ENCODE data around the gene MDM2.
"Not testable (repeated sequence)": the region's sequence is repeated elsewhere in the genome, so short reads cannot be mapped to it uniquely, and the experiment has no call there.

Gene MDM2

DNA sequence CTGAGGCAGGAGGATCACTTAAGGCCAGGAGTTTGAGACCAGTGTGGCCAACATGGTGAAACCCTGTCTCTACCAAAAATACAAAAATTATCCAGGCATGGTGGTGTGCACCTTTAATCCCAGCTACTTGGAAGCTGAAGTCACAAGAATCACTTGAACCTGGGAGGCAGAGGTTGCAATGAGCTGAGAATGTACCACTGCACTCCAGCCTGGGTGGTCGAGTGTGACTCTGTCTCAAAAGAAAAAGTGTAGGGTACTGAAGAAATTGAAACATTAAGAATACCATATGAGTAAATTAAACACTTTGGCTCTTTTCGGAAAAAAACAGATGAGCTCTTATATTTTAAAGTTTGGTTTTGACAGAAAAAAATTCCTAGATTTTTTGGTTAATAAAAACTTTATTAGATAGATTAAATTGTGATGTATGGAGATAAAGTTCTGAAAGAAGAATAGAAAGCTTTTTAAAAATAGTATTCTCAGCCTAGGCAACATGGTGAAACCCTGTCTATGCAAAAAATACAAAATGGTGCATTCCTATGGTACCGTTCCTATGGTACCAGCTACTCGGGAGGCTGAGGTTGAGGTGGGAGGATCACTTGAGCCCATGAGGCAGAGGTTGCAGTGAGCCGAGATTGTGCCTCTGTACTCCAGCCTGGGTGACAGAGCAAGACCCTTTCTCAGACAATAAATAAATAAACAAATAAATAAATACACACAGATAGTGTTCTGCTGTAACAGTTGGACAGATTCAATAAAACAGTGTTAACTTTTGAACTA lies 20.1 kb downstream of the MDM2 start:
- DNase-seq (ENCODE audit: low spot score) = no peak

DNA sequence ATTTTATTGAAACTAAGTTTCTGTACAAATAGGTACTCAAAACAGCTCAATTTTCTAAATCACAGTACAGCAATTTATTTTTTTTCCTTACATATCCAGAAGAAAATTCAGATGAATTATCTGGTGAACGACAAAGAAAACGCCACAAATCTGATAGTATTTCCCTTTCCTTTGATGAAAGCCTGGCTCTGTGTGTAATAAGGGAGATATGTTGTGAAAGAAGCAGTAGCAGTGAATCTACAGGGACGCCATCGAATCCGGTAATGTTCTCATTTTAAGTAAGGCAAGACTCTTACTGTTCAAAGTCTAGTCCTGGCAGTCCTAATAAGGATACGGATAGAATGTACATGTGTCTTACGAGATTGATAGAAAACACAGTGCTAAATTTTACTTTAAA lies 20.7 kb downstream of the MDM2 start:
- DNase-seq (ENCODE audit: low spot score) = no peak

DNA sequence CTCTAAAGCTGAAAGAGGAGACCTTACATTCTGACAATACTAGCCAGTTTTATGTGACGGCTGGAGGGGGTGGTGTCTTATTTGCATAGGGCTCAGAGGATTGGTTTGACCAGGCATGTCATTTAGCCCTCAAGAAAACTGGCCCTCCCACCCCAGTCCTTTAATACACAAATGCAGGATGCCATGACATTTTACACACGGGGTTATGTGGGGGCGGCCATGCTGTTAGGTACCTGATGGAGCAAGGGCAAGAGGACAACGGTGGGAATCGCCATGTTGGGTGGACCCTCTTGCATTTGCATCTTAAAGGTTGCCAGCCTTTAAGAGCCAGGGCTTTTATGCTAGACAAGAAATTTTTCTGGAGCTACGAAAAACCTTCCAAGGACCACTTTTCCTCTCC lies 23.3 kb downstream of the MDM2 start:
- DNase-seq (ENCODE audit: low spot score) = no peak

DNA sequence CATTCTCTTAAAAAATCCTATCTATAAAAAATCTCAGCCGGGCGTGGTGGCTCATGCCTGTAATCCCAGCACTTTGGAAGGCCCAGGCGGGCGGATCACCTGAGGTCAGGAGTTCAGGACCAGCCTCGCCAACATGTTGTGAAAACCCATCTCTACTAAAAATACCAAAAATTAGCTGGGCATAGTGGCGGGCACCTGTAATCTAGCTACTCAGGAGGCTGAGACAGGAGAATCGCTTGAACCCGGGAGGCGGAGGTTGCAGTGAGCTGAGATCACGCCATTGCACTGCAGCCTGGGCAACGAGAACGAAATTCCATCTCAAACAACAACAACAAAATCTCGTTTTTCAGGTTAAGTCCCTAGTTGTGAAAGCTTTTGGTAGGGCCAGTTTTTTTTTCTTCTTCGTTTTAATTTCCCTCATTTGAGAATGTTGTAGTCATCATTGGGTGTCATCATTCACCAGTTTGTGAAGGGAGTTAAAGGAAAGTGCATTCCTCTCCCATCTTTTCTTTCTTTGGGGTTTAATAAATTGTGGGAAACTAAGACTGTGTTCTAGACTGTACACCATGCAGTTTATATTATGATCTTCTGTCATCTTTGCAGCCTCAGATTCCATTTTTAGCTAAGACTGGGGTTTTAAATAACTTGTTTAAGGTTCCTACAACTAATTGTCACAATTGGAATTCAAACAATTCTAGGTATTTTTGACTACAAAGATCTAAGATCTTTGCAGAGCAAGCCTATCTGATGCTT lies 23.9 kb downstream of the MDM2 start:
- no peak for DNase-seq (ENCODE audit: low spot score)

DNA sequence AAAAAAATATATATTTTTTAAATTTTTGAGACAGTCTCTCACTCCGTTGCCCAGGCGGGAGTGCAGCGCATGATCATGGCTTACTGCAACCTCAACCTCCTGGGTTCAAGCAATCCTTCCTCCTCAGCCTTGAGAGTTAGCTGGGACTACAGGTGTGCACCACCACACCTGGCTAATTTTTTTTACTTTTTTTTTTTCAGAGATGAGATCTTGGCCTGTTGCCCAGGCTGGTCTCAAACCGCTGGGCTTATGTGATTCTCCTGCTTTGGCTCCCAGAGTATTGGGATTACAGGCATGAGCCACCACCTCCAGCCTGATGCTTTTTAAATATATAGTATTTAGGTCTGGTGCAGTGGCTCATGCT lies 24.5 kb downstream of the MDM2 start:
- DNase-seq (ENCODE audit: low spot score) = no peak

DNA sequence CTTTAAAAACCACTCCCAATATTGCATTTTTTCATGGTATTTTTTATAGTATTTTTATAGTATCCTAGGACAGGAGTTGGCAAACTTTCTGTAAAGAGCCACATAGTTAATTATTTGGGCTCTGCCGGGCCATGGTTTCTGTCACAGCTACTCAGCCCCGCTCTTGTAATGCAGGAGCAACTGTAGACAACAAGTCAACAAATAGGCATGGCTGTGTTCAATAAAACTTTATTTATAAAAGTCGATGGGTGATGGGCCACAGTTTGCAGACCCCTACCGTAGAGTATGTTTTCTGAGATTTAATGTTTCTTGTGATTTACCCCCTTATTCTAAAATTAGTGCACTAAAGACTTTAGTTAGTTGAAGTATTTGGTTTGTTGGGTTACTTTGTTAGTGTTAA lies 25.5 kb downstream of the MDM2 start:
- DNase-seq (ENCODE audit: low spot score) = no peak

DNA sequence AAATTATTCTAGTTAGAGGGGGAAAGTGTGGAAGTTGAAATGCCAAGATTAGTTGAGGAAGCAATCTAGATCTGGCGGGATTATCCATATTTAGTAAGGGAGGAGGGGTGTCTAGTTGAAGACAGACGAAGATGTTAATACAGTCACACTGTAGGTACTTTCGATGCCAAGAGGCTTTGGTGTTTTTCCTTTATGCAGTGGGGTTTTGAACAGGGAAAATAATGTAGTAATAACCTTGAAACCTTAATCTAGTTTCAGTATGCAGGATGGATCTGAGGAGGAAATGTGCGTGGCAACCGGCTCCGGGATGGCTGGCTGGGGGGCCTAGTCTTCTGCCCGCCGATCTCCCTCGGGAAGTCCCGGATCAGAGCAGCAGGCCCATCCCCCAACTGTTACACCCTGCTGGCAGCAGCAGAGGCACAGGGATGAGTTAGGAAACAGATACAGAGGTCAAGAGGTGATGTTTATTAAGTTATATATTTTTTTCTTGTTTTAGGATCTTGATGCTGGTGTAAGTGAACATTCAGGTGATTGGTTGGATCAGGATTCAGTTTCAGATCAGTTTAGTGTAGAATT lies 27.4 kb downstream of the MDM2 start:
- no peak for DNase-seq (ENCODE audit: low spot score)

DNA sequence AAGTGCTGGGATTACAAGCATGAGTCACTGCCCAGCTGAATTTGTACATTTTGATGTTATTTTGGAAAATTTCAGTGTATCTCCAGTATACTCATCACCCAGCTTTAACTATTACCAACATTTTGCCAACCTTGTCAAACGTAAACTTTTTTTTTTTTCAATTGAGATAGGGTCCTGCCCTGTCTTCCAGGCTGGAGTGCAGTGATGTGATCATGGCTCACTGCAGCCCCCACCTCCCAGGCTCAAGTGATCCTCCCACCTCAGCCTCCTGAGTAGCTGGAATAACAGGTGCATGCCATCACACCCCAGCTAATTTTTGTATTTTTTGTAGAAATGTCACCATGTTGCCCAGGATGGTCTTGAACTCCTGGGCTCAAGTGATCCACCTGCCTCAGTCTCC lies 29.2 kb downstream of the MDM2 start:
- DNase-seq (ENCODE audit: low spot score) = no peak

DNA sequence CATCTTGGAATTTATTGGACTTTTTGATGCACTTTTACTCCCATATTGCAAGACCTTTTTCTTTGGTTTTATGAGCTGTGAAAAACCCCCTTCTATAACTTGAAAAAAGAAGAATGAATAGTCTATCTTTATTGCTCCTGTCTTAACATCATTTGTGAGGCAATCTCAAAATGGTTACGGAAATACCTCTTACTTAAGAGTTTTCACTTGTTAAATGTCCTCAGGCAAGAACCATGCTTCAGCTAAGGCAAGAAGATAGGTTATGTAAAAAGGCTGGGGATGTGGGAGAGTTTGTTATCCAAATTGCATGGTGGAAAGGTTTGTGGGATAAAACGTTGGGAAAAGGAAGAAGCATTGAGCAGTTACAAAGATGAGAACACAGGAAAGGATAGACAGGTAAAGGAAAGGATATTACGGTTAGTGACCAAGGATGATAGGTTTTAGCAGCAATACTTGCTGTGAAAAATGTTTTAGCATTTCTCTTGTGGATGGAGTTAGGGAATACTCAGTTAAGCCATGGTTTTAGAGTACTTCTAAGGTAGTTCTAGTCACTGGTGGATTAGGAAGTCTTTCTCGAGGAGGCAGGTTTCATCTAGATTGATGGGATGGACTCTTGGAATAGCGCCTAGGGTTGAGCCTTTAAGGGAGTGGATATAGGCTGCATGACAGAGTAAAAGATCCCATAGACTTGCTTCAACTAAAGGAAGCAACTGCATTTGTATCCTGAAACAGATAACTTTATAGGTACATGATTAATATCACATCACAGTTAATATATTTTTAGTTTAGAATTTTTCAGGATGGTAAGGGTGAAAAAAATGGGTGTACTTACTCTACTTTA lies 30.3 kb downstream of the MDM2 start:
- no peak for DNase-seq (ENCODE audit: low spot score)

DNA sequence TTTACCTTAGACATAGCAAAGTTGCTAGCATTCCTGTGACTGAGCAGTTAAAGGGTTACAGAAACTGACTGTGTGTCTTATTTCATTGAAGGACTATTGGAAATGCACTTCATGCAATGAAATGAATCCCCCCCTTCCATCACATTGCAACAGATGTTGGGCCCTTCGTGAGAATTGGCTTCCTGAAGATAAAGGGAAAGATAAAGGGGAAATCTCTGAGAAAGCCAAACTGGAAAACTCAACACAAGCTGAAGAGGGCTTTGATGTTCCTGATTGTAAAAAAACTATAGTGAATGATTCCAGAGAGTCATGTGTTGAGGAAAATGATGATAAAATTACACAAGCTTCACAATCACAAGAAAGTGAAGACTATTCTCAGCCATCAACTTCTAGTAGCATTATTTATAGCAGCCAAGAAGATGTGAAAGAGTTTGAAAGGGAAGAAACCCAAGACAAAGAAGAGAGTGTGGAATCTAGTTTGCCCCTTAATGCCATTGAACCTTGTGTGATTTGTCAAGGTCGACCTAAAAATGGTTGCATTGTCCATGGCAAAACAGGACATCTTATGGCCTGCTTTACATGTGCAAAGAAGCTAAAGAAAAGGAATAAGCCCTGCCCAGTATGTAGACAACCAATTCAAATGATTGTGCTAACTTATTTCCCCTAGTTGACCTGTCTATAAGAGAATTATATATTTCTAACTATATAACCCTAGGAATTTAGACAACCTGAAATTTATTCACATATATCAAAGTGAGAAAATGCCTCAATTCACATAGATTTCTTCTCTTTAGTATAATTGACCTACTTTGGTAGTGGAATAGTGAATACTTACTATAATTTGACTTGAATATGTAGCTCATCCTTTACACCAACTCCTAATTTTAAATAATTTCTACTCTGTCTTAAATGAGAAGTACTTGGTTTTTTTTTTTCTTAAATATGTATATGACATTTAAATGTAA lies 31.5 kb downstream of the MDM2 start:
- no peak for DNase-seq (ENCODE audit: low spot score)

DNA sequence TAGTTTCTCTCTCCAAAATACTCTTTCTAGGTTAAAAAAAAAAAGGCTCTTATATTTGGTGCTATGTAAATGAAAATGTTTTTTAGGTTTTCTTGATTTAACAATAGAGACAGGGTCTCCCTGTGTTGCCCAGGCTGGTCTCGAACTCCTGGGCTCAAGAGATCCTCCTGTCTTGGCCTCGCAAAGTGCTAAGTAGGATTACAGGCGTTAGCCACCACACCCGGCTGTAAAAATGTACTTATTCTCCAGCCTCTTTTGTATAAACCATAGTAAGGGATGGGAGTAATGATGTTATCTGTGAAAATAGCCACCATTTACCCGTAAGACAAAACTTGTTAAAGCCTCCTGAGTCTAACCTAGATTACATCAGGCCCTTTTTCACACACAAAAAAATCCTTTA lies 33.2 kb downstream of the MDM2 start:
- DNase-seq (ENCODE audit: low spot score) = not testable (repeated sequence)

DNA sequence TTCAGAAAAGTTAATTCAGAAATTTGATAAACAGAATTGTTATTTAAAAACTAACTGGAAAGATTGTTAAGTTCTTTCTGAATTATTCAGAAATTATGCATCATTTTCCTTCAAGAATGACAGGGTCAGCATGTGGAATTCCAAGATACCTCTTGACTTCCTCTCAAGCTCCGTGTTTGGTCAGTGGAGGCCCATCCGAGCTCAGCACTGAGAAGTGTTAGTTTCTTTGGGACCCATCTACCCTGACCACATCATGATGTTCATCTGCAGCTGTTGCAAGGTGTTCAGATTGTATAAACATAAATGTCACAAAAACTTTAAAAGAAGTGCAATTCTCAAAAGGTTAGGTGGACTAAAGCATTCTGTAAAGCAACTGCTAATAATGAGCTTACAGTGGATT lies 33.7 kb downstream of the MDM2 start:
- no peak for DNase-seq (ENCODE audit: low spot score)

DNA sequence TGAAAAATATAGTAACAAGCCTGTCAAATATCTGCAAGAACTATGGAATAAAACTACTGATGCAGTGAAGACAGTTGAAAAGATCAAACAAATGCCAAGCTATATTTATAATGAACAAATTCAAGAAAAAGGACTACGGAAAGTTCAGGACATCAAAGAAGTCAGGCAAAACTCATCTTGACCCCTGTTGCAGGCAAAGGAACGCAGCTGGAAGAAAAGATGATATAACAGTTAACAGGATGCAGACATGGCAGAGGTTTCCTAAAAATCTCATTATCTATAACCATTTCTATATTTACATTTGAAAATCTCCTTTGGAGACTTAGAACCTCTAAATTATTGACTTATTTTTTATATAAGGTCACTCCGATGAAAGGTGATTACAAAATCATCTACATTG lies 34.1 kb downstream of the MDM2 start:
- DNase-seq (ENCODE audit: low spot score) = no peak

DNA sequence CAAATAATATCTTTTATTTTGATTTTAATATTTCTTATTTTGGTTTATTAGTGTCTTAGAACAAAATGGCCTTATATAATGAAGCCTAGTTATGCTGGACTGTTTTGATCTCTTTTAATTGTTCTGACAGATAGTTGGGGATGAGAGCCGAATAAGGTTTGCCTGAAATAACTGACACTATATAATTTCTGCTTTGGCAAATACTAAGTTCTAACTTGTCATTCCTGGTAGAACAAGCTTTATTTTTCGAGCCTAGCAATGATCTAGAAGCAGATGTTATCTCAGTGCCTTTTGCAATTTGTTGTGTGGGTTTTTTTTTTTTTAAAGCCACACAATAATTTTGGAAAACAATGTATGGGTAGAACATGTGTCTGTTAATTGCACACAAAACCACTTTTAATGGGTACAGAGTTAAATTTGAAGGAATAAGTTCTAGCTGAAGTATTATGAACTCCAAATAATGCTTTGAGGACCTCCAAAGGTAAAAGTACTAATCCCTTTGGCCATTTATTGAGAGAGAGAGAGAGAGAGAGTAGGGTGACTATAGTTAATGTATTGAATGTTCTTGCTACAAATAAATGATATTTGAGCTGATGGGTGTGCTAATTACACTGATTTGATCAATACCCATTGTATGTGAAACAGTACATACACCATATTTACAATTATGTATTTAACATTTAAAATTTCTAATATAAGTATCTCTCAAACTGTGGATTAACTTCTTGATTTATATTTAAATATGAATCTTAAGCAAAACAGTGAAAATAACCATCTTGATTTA lies 35.0 kb downstream of the MDM2 start:
- no peak for DNase-seq (ENCODE audit: low spot score)

DNA sequence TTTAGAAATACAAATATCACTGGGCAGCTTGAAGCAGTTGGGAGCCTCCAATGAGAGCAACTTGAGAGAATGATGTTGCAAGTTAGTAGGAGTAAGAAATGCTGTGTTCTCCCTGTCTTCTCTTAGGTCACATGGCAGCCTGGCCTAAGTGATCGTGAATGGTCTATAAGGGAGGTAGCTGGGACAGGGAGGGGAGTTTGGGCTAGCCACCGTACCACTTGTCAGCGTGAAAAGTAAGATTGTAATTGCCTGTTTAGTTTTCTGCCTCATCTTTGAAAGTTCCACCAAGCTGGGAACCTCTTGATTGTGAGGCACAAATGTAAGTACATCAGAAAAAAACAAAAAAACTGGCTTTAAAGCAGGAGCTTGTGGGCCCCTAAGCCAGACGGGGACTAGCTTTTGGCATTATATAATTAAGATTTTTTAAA lies 36.4 kb downstream of the MDM2 start:
- DNase-seq (ENCODE audit: low spot score) = no peak

DNA sequence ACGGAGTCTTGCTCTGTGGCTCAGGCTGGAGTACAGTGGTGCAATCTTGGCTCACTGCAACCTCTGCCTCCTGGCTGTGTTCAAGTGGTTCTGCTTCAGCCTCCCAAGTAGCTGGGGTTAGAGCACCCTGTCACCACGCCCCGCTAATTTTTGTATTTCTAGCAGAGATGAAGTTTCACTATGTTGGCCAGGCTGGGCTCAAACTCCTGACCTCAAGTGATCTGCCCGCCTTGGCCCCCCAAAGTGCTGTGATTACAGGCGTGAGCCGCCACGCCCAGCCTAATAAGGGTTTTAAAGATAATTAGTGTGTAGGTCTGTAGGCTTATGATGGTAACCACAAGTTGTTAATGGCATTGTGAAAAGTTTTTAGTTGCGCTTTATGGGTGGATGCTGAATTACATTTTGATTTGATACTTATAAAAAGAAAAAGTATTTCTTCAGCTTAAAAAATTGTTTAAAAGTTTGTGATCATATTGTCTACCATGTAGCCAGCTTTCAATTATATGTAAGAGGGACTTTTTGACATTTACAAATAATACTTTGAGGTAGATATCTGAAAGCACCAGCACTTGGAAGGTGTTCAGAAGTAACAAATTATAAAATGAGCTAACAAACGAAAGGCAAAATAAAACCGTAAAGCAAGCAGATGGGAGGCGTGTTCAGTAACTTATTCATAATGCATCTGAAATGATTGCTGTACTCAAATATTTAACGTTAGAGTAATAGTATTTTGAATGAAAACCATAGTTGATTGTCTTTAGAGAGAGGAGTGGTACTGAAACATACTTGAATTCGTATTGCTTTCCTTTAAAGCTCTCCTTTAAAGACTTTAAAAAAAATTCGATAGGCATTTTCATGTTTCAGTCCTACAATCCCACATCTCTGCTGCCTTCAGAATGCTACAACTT lies 37.1 kb downstream of the MDM2 start:
- DNase-seq (ENCODE audit: low spot score) = no peak

DNA sequence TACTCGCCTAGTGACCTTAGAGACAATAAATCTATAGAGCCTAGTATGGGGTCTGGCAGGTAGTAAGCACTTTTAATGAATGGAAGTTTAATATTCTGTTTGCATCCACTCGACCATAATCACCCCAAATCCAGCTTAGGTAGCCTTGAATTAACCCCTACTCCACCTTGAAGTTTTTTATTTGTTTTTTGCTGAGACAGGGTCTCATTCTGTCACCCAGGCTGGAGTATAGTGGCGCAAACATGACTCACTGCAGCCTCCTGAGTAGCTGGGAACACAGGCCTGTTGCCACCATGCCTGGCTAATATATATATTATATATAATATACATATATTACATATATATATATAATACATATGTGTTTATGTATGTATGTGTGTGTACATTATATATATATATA lies 38.8 kb downstream of the MDM2 start:
- DNase-seq (ENCODE audit: low spot score) = no peak

DNA sequence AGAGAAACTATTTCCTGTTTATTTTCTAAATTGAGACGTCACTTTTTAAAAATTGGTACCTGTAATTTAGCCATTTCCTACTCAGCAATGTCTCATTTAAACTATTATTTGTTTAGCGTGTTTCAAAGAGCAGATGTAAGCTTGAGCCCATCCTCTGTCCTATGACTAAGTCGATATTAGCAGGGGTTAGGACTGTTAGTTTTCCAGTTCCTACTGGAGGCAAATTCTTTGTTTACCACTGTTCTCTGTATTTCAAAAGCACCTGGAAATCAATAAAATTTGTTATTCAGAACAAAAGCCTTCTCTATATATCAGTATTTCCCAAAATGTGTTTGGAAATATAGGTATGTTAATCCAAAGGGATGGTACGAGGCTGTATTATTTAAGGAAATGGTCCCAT lies 42.4 kb downstream of the MDM2 start:
- no peak for DNase-seq (ENCODE audit: low spot score)

DNA sequence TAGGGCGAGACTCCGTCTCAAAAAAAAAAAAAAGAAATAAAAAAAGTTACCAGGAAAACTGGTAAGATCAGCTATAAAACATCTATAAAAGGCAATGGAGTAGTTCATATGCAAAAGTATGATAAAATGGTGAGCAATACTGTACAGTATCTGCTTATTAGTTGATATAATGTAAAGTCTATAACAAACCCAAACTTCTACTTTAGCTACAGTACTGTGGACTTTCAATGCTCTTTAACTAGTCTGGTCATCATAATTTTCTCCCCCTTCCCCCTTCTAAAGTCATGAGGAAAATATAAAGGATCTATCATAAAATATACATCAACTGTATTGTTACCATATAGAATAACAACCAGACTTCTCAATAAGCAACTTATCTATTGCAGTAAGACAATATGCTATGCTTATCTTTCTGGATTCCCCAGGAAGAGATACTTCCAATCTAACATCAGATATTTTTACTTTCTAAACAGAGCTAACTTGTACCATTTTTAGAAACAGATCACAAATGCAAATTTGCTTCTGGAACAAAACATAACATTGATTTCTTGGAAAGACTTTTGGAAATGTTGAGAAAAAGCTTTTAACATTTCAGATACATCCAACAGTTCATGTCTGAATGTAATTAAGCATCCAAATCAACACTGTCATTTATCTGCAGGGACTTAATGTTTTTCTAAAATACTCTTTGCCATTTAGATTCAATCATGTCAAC lies 43.8 kb downstream of the MDM2 start:
- DNase-seq (ENCODE audit: low spot score) = no peak

Measured in LoVo (cell line).